ENCODE data around the gene KRTAP10-1.
A peak's percentile ranks its signal among the peaks of the same experiment; 100 is the strongest.

Gene KRTAP10-1

GRCh38 chr21:44517175-44517899 is 22.7 kb downstream of the KRTAP10-1 start:
- no peak for DNase-seq (ENCODE audit: low read depth in 4 of 4, low spot score in 1 of 4)

GRCh38 chr21:44516828-44517174 is 23.2 kb downstream of the KRTAP10-1 start:
- DNase-seq (ENCODE audit: low read depth in 4 of 4, low spot score in 1 of 4), result no peak

DNA sequence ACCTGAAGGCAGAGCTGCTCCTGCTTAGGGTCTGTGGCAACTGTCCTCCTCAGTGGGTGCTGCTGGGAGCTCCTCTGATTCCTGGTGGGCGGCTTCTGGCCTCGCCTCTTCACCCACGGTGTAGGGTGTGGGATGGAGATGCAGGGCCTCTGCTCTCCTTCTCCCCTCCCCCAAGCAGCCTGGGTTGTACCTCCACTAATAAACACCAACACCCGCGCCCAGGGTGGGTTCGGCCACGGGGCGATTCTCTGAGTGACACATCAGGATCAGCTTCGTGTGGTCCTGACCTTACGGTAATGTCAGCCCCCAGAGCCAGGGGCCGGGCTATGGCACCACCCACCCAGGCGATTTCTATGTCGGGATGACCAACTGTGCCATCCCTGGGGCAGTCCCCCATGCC is 23.7 kb downstream of the KRTAP10-1 start:
- no peak for DNase-seq (ENCODE audit: low read depth in 4 of 4, low spot score in 1 of 4)

GRCh38 chr21:44515359-44516165 is 24.4 kb downstream of the KRTAP10-1 start:
- DNase-seq (ENCODE audit: low read depth in 4 of 4, low spot score in 1 of 4), result no peak

DNA sequence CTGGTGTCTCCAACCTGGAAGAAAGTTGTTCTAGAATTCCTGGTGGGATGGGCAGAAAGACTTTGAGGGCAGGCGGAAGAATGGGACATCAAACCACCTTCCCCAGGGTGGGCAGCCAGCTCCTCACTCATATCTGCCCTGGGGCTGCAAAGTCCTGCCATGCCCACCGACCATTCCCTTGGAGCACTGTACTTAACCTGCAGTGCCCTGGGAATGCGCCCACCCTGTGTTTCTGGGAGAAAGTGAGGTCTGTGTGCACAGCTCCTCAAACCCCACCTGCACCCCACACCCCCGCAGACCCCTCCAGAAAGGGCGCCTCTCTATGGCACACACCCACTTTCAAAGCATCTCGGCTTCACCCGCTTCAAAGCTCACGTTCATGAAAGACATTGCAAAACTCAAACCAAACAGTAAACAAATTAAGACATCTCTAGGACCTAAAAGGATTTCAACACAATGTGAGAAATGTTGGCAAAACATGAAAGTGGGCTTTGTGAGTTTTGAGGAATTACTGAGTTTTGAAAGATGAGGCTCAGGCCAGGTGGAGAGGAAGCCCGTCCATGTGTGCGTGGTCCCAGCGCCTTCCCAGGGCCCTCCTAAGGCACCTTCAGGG is 25.1 kb downstream of the KRTAP10-1 start:
- DNase-seq (ENCODE audit: low read depth in 4 of 4, low spot score in 1 of 4), result no peak

DNA sequence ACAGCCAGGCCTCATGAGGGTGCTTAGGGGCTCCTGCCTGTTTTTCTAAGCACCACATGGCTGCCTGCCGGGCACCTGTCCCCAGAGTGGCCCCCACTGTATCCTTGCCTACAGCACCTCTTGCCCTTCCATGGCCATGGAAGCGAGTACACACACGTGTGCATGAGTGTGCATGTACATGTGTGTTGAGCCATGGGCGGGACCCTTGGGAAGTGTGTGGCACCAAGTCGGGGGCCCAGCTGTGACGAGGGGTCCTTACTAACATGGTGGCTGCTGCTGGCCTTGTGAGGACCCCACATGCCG is 25.8 kb downstream of the KRTAP10-1 start:
- no peak for DNase-seq (ENCODE audit: low read depth in 4 of 4, low spot score in 1 of 4)

GRCh38 chr21:44513389-44514217 is 26.4 kb downstream of the KRTAP10-1 start:
- no peak for DNase-seq (ENCODE audit: low read depth in 4 of 4, low spot score in 1 of 4)

- DNase-seq (ENCODE audit: low read depth in 4 of 4, low spot score in 1 of 4), result no peak
Observed at GRCh38 chr21:44512496-44513388, 27.3 kb downstream of the KRTAP10-1 start.

DNA sequence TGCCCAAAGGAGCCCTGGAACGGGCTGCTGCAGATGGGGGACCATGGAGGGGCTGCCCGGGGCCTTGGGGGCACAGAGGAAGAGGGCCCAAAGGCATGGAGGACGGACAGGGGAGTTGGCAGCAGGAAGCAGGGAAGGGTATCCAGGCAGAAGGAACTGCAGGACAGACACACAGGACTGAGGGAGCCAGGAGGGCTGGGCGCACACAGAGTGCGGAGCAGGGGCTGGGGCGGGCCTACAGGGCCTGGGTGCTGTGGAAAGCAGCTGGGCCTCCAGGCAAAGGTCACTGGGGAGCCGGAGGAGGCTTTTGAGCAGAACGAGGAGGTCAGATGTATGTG is 28.1 kb downstream of the KRTAP10-1 start:
- no peak for DNase-seq (ENCODE audit: low read depth in 4 of 4, low spot score in 1 of 4)

DNA sequence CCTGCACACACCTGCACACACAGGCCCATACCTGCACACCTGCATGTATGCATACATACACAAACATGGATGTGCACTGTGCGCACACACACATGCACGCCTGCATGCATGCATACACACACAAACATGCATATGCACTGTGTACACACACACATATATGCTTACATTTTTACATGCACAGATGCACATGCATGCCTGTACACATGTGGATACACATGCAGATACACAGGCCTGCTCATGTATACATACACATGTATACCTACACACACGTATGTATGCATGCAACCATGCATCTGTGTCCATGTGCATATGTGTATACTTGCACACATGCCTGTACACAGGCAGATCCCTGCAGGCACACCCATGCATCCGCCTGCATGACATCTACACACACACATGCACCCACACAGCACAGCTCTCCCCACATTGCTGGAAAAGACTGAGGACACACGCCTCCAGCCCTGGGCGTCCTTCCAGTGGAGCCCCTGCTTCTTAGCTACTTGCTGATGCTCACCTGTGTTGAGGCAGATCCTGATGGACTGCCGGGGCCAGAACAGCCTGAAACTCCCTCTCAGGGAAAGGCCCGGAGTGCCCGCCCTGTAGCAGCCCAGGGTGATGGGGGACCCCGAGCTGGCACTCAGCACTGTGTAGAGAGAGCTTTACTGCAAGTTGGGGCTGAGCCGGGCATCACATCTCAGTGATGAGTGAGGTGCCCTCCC is 28.6 kb downstream of the KRTAP10-1 start:
- no peak for DNase-seq (ENCODE audit: low read depth in 4 of 4, low spot score in 1 of 4)

GRCh38 chr21:44510508-44511218 is 29.3 kb downstream of the KRTAP10-1 start:
- peak; percentile 60 to 69 (median 67) for DNase-seq (ENCODE audit: low read depth in 4 of 4, low spot score in 1 of 4)

DNA sequence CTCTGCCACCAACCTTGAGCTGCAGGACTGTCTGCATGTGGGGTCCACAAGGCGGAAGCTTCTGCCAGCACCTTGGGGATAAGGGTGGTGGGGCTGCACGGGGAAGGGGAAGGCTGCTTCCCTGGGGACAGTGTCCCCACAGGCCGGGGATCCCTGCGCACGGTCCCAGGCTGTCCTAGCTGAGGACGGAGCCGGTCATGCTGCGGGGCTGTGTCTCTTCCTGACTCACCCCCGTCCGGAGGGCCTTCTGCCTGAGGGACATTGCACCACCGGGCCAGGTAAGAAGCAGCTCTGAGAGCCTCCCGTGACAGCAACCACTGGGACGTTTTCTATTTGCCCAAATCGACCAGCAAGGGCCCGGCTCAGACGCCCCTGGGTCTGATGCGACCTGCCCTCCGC is 29.9 kb downstream of the KRTAP10-1 start:
- DNase-seq (ENCODE audit: low read depth in 4 of 4, low spot score in 1 of 4), result no peak

GRCh38 chr21:44509539-44509938 is 30.5 kb downstream of the KRTAP10-1 start:
- DNase-seq (ENCODE audit: low read depth in 4 of 4, low spot score in 1 of 4), result no peak

DNA sequence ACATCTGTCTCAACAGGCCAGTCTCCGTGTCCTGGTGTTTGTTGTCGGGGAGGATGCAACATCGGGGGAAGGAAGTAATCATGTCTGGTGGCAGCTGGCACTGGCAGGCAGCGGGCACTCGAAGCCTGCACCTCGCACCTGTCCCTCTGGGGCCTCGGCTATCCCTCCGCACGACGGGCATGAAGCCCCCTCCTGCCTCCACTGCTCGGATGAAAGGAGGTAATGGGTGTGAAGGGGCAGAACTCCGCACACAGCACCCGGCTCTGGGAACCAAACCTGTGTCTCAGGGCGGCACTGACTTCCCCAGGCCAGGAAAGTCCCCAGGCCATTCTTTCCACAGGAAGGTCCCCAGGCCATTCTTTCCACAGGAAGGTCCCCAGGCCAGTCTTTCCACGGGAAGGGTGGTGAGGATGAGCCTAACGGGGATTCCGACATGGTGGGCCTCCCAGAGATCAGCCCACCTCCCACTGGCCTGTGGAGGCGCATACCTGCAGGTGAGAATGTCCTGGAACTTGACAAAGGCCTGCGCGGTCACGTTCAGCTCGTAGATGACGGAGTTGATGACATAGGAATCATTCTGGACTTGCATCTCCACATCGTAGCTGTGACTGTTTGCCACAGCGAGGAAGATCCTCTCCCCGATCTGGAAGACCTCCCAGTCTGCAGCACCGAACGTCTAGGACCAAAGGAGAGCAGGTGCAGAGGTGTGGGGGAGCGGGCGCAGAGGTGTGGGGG is 31.1 kb downstream of the KRTAP10-1 start:
- no peak for DNase-seq (ENCODE audit: low read depth in 4 of 4, low spot score in 1 of 4)

DNA sequence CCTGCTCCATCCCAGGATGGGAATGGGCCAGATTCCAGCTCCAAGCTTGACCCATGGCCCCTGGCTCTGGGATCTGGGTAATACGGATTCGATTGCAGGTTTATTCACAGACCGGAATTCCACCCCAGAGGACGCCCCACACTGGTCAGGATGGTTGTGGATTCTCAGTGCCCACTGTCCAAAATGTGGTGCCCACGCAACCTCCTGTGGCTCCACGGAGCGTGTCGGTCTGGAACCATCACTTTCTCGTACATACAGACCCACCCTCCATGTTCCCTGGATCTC is 31.6 kb downstream of the KRTAP10-1 start:
- DNase-seq (ENCODE audit: low read depth in 4 of 4, low spot score in 1 of 4), result no peak

DNA sequence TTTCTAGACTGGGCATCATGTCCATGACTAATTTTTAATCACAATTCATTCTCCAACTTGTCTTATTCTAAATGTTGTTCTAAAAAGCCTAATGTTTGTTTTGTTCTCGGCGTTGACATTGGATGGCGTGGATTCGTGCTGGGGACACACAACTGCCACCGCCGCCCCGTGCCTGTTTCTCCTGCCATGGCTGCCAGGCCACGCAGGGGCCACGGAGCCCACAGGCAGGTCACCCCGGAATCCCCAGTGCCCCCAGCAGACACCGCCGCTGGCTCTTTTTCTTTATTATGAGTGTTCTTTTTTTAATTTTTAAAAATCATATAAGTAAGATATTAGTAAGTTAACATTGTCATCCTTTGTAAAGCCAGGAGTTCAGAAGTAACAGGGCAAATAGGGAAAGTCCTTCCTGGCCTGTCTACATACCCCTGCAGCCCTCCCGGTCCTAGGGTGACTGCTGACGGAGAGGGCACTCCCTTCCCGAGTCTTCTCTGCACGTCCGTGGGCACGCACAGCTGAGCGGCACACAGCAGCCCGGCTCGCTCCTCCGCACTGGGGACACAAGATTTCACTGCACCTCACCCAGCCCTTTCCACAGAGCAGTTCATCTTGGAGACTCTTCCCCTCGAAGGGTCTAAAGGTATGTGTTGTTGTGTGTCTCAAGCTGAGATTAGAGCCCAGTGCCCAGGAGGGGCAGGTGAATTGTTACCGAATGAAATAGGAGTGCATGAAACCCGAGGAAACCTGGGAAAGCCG is 32.1 kb downstream of the KRTAP10-1 start:
- DNase-seq (ENCODE audit: low read depth in 4 of 4, low spot score in 1 of 4), result no peak

DNA sequence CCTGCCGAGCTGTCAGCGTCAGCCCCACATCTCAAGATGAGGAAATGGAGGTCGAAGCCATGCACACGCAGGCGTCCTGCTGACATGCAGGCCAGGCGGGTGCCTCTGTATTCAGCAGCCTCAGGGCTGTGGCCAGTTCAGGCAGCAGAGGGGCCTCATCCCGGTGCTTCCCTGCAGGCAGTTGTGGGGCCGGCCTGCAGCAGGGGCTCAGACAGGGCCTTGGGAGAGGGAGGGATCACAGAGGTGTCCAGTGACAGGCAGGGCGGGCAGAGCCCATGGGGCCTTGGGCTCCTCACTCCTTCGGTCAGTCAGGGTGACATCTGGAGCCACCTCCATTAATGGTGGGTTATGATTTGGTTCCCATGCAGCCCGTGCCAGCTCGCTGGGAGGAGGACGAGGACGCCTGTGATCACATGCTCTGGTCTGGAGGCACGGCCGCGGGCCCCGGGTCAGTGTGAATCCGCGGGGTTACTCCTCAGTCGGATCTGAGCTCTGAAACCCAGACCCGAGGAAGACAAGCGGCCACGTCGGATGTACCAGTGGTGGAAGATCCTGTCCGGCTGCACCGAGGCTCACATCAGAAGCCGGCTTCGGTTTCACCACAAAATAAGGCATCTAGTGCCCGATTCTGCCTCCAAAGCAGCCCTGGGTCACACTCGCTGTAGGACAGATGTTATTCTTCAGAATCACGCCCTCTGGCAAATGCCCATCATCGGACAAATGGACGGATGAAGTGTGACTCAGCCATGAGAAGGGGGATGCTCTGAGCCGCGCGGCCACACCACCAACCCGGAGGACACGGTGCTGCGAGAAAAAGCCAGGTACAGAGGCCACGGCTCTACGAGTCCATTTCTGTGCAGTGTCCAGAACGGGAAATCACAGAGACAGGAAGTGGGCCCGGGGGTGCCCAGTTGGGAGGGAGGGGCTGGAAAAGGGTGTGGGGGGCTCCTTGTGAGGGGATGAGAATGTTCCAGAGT is 33.4 kb downstream of the KRTAP10-1 start:
- DNase-seq (ENCODE audit: low read depth in 4 of 4, low spot score in 1 of 4), result no peak
